H1 (cell line): Measurements from ENCODE around the gene CAT. TPM values are rescaled to one million over a fixed set of nuclear protein-coding genes. Genes with fewer than 3 reads are reported as not detected.

Experiments used
- BCL11A ChIP-seq, 2 experiments: IDR thresholded peaks; one replicate each; pipeline ENCODE4 v1.6.1; 2011; ENCODE audit warnings: low read depth in 2 of 2, low read length in 2 of 2, mild to moderate bottlenecking in 2 of 2
- CTBP2 ChIP-seq: IDR thresholded peaks from 2 replicates; pipeline ENCODE4 v1.7.0; 2011; ENCODE audit warnings: borderline replicate concordance, mild to moderate bottlenecking, moderate library complexity, mixed read lengths, low read length; ENCODE audit not compliant: insufficient read depth, insufficient read length
- SP4 ChIP-seq: IDR thresholded peaks from 2 replicates; pipeline ENCODE4 v1.6.1; 2012; ENCODE audit warnings: low read length, inconsistent platforms
- YY1 ChIP-seq: IDR thresholded peaks from 2 replicates; pipeline ENCODE4 v1.6.1; 2011; ENCODE audit warnings: low read depth, mild to moderate bottlenecking, low read length
- polyA plus RNA-seq, 7 experiments: library from polyadenylated mRNA; depleted of rRNA in 3 of 7; stranded (reverse) in 5 of 7; unstranded in 2 of 7; fragments of >200 nt in 5 of 7; fragments of 200-250 nt in 2 of 7; gene quantifications; 1 replicate in 5 of 7; 2 replicates in 1 of 7; 4 replicates in 1 of 7; pipeline versions ENCODE4 v1.2.1 to v1.2.3, GENCODE V29; 2011 to 2013; ENCODE audit warnings: missing spikeins in 2 of 7, mixed read lengths in 2 of 7
- total RNA-seq: library from RNA; stranded (reverse); fragmentation: NEBNext Ultra II Directional; extraction: Animal tissue kit (Norgen Biotek cat#: 25700); gene quantifications from 2 replicates; pipeline ENCODE4 v1.2.1, GENCODE V29; 2021
- TF ChIP-seq, protein P1 (sequence below), 3 experiments: IDR thresholded peaks; 1 replicate in 2 of 3; 2 replicates in 1 of 3; pipeline versions ENCODE4 v1.5.1 to v1.6.1; 2011; ENCODE audit warnings: low read length in 3 of 3, mild to moderate bottlenecking in 3 of 3, inconsistent platforms in 2 of 3, low read depth in 1 of 3, moderate library complexity in 1 of 3; ENCODE audit not compliant: insufficient read depth in 1 of 3; ENCODE audit errors: control extremely low read depth in 1 of 3
- TF ChIP-seq, protein P2 (sequence below): IDR thresholded peaks from 2 replicates; pipeline ENCODE4 v1.6.1; 2011; ENCODE audit warnings: low read length, improper control_type of control experiment

CAT gene
- total and polyA plus RNA-seq, 2 of the 8 experiments (the other 6 are each of a cell fraction or from before 2014, with no cell fraction given) = 9.6 to 15.0 TPM

DNA sequence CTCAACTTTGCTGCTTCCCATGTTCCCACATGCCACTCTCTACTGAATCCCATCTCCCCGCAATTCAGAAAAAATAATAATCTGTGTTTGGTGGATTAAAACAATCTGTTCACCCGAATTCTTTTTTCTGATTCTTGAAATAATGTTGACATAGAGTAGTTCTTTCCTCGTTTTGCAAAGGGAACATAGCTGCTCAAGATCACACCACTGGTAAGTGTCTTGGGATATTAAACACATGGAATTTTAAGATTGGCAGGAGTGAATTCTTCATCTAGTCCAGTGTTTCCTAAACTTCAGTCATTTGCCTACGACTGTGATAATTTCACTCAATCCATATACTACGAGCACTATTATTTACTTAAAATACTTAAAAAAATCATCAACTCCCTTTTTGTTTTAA, 68.9 kb downstream of the CAT start (continued):
- TF ChIP-seq, protein P1, sequence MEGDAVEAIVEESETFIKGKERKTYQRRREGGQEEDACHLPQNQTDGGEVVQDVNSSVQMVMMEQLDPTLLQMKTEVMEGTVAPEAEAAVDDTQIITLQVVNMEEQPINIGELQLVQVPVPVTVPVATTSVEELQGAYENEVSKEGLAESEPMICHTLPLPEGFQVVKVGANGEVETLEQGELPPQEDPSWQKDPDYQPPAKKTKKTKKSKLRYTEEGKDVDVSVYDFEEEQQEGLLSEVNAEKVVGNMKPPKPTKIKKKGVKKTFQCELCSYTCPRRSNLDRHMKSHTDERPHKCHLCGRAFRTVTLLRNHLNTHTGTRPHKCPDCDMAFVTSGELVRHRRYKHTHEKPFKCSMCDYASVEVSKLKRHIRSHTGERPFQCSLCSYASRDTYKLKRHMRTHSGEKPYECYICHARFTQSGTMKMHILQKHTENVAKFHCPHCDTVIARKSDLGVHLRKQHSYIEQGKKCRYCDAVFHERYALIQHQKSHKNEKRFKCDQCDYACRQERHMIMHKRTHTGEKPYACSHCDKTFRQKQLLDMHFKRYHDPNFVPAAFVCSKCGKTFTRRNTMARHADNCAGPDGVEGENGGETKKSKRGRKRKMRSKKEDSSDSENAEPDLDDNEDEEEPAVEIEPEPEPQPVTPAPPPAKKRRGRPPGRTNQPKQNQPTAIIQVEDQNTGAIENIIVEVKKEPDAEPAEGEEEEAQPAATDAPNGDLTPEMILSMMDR (IDR thresholded peaks at IDR 0.05; ENCODE audit: control extremely low read depth in 1 of 3, insufficient read depth in 1 of 3, low read depth in 1 of 3, low read length in 3 of 3) = no peak
- no peak for TF ChIP-seq BCL11A (IDR thresholded peaks at IDR 0.05; ENCODE audit: low read depth in 2 of 2, low read length in 2 of 2)
- no peak for TF ChIP-seq CTBP2
- TF ChIP-seq, protein P2, sequence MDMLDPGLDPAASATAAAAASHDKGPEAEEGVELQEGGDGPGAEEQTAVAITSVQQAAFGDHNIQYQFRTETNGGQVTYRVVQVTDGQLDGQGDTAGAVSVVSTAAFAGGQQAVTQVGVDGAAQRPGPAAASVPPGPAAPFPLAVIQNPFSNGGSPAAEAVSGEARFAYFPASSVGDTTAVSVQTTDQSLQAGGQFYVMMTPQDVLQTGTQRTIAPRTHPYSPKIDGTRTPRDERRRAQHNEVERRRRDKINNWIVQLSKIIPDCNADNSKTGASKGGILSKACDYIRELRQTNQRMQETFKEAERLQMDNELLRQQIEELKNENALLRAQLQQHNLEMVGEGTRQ = no peak
- no peak for TF ChIP-seq YY1
- no peak for TF ChIP-seq SP4
